HepG2 (cell line): ENCODE measurements around the gene SIM1. TPM values are rescaled to one million over a fixed set of nuclear protein-coding genes. Genes with fewer than 3 reads are reported as not detected.

Experiments
- ATAC-seq: fragments of 200-7000 bp; cut with Tn5 transposase; 3 replicates; pipeline ENCODE4 v1.9.1; 2020; ENCODE audit warnings: mild to moderate bottlenecking, moderate library complexity
- BruUV-seq: library from RNA; stranded (reverse); fragments of 400-500 nt; replicated peaks from 2 replicates; lab custom pipeline; 2021; lab: Mats Ljungman, UMichigan
- CTCF ChIA-PET: fragments of 300-600 bp; formaldehyde crosslinking; extraction: SDS; loops from one replicate; lab custom pipeline; 2021; ENCODE audit warnings: low total read pairs, inconsistent platforms, low intra/inter-chr PET ratio; lab: Yijun Ruan, JAX
- POLR2A ChIA-PET: fragments of 350-600 bp; sonication (Branson Sonifier 250); formaldehyde crosslinking; loops from one replicate; lab custom pipeline; 2020; ENCODE audit warnings: antibody characterized with exemption, inconsistent platforms; lab: Yijun Ruan, JAX
- DNase-seq: peaks from one replicate; pipeline ENCODE4 v3.0.0-alpha.2; 2015; ENCODE audit warnings: low spot score
- FAIRE-seq: peaks from 3 replicates; lab custom pipeline; 2011; peaks lifted over from hg19 to GRCh38; lab: Jason Lieb, UNC
- H2AFZ ChIP-seq: one replicate; pipeline ENCODE4 v1.6.1; 2011; ENCODE audit warnings: low read length, inconsistent platforms
- H3K27ac ChIP-seq: fragments of 300-600 bp; 3 replicates; pipeline ENCODE4 v1.8.0; 2011; ENCODE audit warnings: mixed run types, mild to moderate bottlenecking, mixed read lengths, low read length, inconsistent platforms; ENCODE audit not compliant: insufficient read depth; ENCODE audit errors: extremely low read length
- H3K27me3 ChIP-seq, 2 experiments: fragments of 200-600 bp in 1 of 2; 2 replicates in 1 of 2; 3 replicates in 1 of 2; pipeline versions ENCODE4 v1.6.0 to v1.8.0; 2011; ENCODE audit warnings: low read length in 2 of 2, mild to moderate bottlenecking in 2 of 2, moderate library complexity in 2 of 2, inconsistent platforms in 1 of 2; ENCODE audit not compliant: insufficient read depth in 2 of 2, control insufficient read depth in 1 of 2
- H3K36me3 ChIP-seq, 2 experiments: fragments of 200-600 bp in 1 of 2; replicated peaks in 1 of 2; 2 replicates in 1 of 2; 3 replicates in 1 of 2; pipeline versions ENCODE4 v1.5.1 to v1.8.0; 2011; ENCODE audit warnings: low read length in 2 of 2, inconsistent platforms in 1 of 2; ENCODE audit not compliant: insufficient read depth in 2 of 2, control insufficient read depth in 1 of 2
- H3K4me1 ChIP-seq: 2 replicates; pipeline ENCODE4 v1.5.1; 2012; ENCODE audit warnings: low read length, inconsistent platforms; ENCODE audit not compliant: insufficient read depth
- H3K4me2 ChIP-seq: 2 replicates; pipeline ENCODE4 v1.6.0; 2011; ENCODE audit warnings: low read depth, low read length, inconsistent platforms
- H3K4me3 ChIP-seq, 3 experiments: fragments of 200-600 bp in 1 of 3; sonication (generic), shearing (Covaris generic) in 1 of 3; replicated peaks in 1 of 3; 2 replicates each; pipeline ENCODE4 v1.5.1; 2011 to 2016; ENCODE audit warnings: low read length in 3 of 3, inconsistent platforms in 2 of 3, low read depth in 2 of 3, mild to moderate bottlenecking in 2 of 3, control low read depth in 1 of 3, mixed read lengths in 1 of 3; ENCODE audit not compliant: insufficient read depth in 1 of 3
- H3K79me2 ChIP-seq: one replicate; pipeline ENCODE4 v1.6.1; 2011; ENCODE audit warnings: low read length, inconsistent platforms; ENCODE audit not compliant: insufficient read depth
- H3K9ac ChIP-seq: 2 replicates; pipeline ENCODE4 v1.6.0; 2011; ENCODE audit warnings: mild to moderate bottlenecking, low read depth, low read length, inconsistent platforms; ENCODE audit not compliant: insufficient read depth
- H3K9me3 ChIP-seq: 2 replicates; pipeline ENCODE4 v1.5.1; 2012; ENCODE audit warnings: mild to moderate bottlenecking, low read length
- H4K20me1 ChIP-seq: 2 replicates; pipeline ENCODE4 v1.6.0; 2011; ENCODE audit warnings: inconsistent platforms, mild to moderate bottlenecking, low read length, moderate library complexity; ENCODE audit not compliant: insufficient read depth
- AHR ChIP-seq: IDR thresholded peaks from 2 replicates; pipeline ENCODE4 v1.6.1; 2018; ENCODE audit warnings: missing genetic modification reagents, missing compliant biosample characterization
- DRAP1 ChIP-seq: IDR thresholded peaks from 2 replicates; pipeline ENCODE4 v1.6.1; 2016; ENCODE audit warnings: missing genetic modification reagents, missing compliant biosample characterization
- FOXK2 ChIP-seq: fragments of 450-650 bp; IDR thresholded peaks from 2 replicates; pipeline ENCODE4 v1.6.1; 2016
- HMGXB4 ChIP-seq, 2 experiments: sonication (generic) in 1 of 2; formaldehyde crosslinking in 1 of 2; IDR thresholded peaks; 2 replicates each; pipeline versions ENCODE4 v1.4.0 to v1.6.1; 2018 to 2020; ENCODE audit warnings: missing genetic modification reagents in 2 of 2, borderline replicate concordance in 1 of 2, low read depth in 1 of 2, mild to moderate bottlenecking in 1 of 2, missing biosample characterization in 1 of 2
- HNRNPL ChIP-seq: fragments of 200-400 bp; formaldehyde crosslinking; IDR thresholded peaks from 2 replicates; pipeline ENCODE4 v1.6.1; 2017; ENCODE audit warnings: mild to moderate bottlenecking, low read depth, low read length
- NFATC3 ChIP-seq: sonication (generic); formaldehyde crosslinking; IDR thresholded peaks from 2 replicates; pipeline ENCODE4 v1.5.1; 2020; ENCODE audit warnings: mild to moderate bottlenecking, missing genetic modification reagents
- RBM39 ChIP-seq: fragments of 200-400 bp; formaldehyde crosslinking; IDR thresholded peaks from one replicate; pipeline ENCODE4 v1.6.1; 2018; ENCODE audit warnings: antibody characterized with exemption, mild to moderate bottlenecking, low read depth, low read length; ENCODE audit not compliant: poor library complexity, severe bottlenecking
- STAT6 ChIP-seq: sonication (generic); formaldehyde crosslinking; IDR thresholded peaks from 2 replicates; pipeline ENCODE4 v1.4.0; 2020; ENCODE audit warnings: missing genetic modification reagents, mild to moderate bottlenecking, borderline replicate concordance
- ZEB1 ChIP-seq: IDR thresholded peaks from 2 replicates; pipeline ENCODE4 v1.6.1; 2012; ENCODE audit warnings: mild to moderate bottlenecking, low read depth, inconsistent platforms; ENCODE audit not compliant: insufficient replicate concordance
- ZNF558 ChIP-seq: sonication (generic); formaldehyde crosslinking; IDR thresholded peaks from 2 replicates; pipeline ENCODE4 v1.9.0; 2022; ENCODE audit warnings: mild to moderate bottlenecking, missing genetic modification reagents, borderline replicate concordance
- ZNF672 ChIP-seq: sonication (generic); formaldehyde crosslinking; IDR thresholded peaks from 2 replicates; pipeline ENCODE4 v1.8.1; 2022; ENCODE audit warnings: missing genetic modification reagents
- ZNF775 ChIP-seq: sonication (generic); formaldehyde crosslinking; IDR thresholded peaks from 2 replicates; pipeline ENCODE4 v1.4.0; 2020; ENCODE audit warnings: missing genetic modification reagents, mild to moderate bottlenecking, moderate library complexity, borderline replicate concordance
- ZNF784 ChIP-seq: sonication (generic); formaldehyde crosslinking; IDR thresholded peaks from 2 replicates; pipeline ENCODE4 v1.5.1; 2020; ENCODE audit warnings: missing genetic modification reagents, mild to moderate bottlenecking, borderline replicate concordance
- ZSCAN9 ChIP-seq: IDR thresholded peaks from 2 replicates; pipeline ENCODE4 v1.6.1; 2016; ENCODE audit warnings: borderline replicate concordance
- WGBS: methylation state at CpG from one replicate; pipeline ENCODE4 v1.1.6; 2017; ENCODE audit warnings: low lambda C conversion rate; 5-methylcytosine and 5-hydroxymethylcytosine counted together
- in situ Hi-C: cut with HindIII; loops from 2 replicates; pipeline ENCODE4 v1.10.0; 2017; ENCODE audit warnings: low pct_unique_long_range_greater_than_20kb; ENCODE audit not compliant: extremely low pct_ligation_motif_present
- intact Hi-C: fragments of 100-400 bp; cut with micrococcal nuclease; formaldehyde crosslinking; loops from one replicate; pipeline ENCODE4 v1.10.0; 2022; ENCODE audit not compliant: unreplicated experiment
- polyA plus RNA-seq, 8 experiments: library from polyadenylated mRNA; depleted of rRNA in 3 of 8; stranded (reverse) in 7 of 8; unstranded in 1 of 8; fragments of >200 nt; fragmentation: Illumina TruSeq in 4 of 8; extraction: Trizol in 4 of 8; gene quantifications; 2 replicates each; pipeline versions ENCODE4 v1.2.1 to v1.2.3, GENCODE V29; 2011 to 2016; ENCODE audit warnings: low read depth in 4 of 8, missing spikeins in 1 of 8, mixed read lengths in 1 of 8; ENCODE audit not compliant: insufficient read depth in 1 of 8
- total RNA-seq, 5 experiments: library from RNA; depleted of rRNA; stranded (reverse); fragments of >200 nt; fragmentation: Illumina TruSeq; extraction: Trizol; gene quantifications; 2 replicates each; pipeline ENCODE4 v1.2.3, GENCODE V29; 2016; ENCODE audit warnings: low read depth in 1 of 5
- TF ChIP-seq, protein P1 (sequence below): sonication (generic); formaldehyde crosslinking; IDR thresholded peaks from 2 replicates; pipeline ENCODE4 v1.5.1; 2020; ENCODE audit warnings: mild to moderate bottlenecking, moderate library complexity, missing genetic modification reagents

Gene SIM1
- total and polyA plus RNA-seq, 2 of the 13 experiments (the other 11 are each of a cell fraction or from before 2014, with no cell fraction given): not detected

DNA sequence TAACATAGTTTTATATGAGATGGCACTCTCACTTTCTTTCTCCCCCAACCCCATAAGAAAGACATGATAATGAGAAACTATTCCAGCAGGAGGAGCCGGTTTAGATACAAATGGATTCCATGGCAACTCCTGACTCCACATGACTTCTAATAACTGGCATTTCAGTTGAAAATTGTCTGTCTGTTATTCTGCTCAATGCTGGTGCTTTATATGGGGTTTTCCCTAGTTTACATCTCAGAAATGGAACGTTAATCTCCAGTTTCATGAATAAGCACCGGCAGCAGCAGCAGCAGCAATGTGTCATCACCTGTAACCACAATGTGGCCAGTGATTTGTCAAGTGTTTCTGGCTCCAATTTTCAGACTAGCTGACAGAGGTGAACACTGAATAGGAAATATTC, 8.0 kb upstream of the SIM1 start (continued):
- TF ChIP-seq ZNF558 (CRISPR knock-in tag): no peak
- TF ChIP-seq, protein P1, sequence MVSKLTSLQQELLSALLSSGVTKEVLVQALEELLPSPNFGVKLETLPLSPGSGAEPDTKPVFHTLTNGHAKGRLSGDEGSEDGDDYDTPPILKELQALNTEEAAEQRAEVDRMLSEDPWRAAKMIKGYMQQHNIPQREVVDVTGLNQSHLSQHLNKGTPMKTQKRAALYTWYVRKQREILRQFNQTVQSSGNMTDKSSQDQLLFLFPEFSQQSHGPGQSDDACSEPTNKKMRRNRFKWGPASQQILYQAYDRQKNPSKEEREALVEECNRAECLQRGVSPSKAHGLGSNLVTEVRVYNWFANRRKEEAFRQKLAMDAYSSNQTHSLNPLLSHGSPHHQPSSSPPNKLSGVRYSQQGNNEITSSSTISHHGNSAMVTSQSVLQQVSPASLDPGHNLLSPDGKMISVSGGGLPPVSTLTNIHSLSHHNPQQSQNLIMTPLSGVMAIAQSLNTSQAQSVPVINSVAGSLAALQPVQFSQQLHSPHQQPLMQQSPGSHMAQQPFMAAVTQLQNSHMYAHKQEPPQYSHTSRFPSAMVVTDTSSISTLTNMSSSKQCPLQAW (CRISPR knock-in tag): no peak
- no peak for TF ChIP-seq DRAP1

DNA sequence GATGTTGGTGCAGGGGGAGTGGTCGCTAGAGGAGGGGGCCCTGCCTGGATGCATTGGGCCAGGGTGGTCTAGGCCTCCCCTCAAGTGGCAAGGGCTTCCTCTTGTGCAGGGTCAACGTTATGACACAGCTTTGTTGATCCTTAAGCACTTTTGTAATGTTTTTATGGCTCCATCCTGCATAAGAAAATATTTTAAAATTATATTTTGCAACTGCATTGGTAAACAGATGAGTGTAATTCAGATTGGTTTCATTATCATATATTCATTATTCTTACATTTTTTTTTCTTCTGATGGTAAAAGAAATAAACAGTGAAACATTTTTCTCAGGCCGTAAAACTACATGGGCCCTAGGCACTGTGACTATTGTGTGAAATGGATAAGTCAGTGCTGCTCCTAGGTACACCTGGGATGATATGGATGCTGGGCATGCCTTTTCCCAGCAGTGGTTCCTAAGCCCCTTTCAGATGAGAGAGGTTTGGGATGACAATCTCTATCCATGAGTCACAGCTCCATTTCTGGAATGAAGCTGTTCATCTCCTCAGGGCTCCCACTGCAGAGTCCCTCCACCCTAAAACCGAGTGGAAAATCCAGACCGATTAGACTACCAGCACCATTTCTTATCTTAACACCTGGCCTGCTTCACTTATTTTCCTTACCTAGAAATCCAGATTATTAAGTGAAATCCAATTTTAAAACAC, 5.8 kb upstream of the SIM1 start:
- DNase-seq (no peak), ATAC-seq (no peak), FAIRE-seq (no peak)
- Histone ChIP-seq H4K20me1 (no peaks in the 10 kb centered on the region), H3K4me3 (no peak overlapping the region), H3K27ac (no peak overlapping the region), H3K4me2 (no peak overlapping the region), H3K79me2 (no peaks in the 10 kb centered on the region), H2AFZ (no peak overlapping the region), H3K27me3 (peaks cover 6 to 33% of the 10 kb centered on the region in 2 experiments; a peak in 4 of 5 replicates), H3K4me1 (peaks cover 14% of the 10 kb centered on the region; the same call in 1 of the 2 replicates), H3K9me3 (no peaks in the 10 kb centered on the region), H3K36me3 (no peaks in the 10 kb centered on the region), H3K9ac (no peak overlapping the region)
- no TSS peak for BruUV-seq
- POLR2A ChIA-PET: no interaction called here
- in situ Hi-C loops (no loop called here), intact Hi-C loops (no loop called here)
- CTCF ChIA-PET: no interaction called here
- WGBS: 7% methylated on average over 5 of the region's 5 CpGs
- TF ChIP-seq ZNF784 (CRISPR knock-in tag) (no peak), HMGXB4 (CRISPR knock-in tag; IDR thresholded peaks at IDR 0.05; ENCODE audit: borderline replicate concordance in 1 of 2, low read depth in 1 of 2) (no peak), NFATC3 (CRISPR knock-in tag) (no peak), HNRNPL (no peak), ZEB1 (no peak), AHR (no peak), ZNF672 (CRISPR knock-in tag) (no peak), ZNF775 (no peak), STAT6 (CRISPR knock-in tag) (no peak), RBM39 (no peak), ZSCAN9 (CRISPR knock-in tag) (no peak), FOXK2 (no peak)
